Testis (tissue), 2 donors: ENCODE data around the gene ENO1.

ENCODE experiments used
- CTCF ChIP-seq, 3 experiments: fragments of 450-650 bp in 2 of 3; fragments of 200-600 bp in 1 of 3; sonication (generic) in 1 of 3; IDR thresholded peaks; one replicate each; pipeline ENCODE4 v1.5.1; 2016 to 2019; ENCODE audit warnings: antibody characterized with exemption in 3 of 3, mild to moderate bottlenecking in 2 of 3, moderate library complexity in 1 of 3
- POLR2A ChIP-seq: fragments of 450-650 bp; IDR thresholded peaks from one replicate; pipeline ENCODE4 v1.6.1; 2017; ENCODE audit warnings: antibody characterized with exemption, mild to moderate bottlenecking, moderate library complexity

- TF ChIP-seq POLR2A (no peak), CTCF (IDR thresholded peaks at IDR 0.05) (no peak)
Measured at GRCh38 chr1:8914466-8914865, 36.0 kb upstream of the ENO1 start.
